Lung (tissue), 12 donors: ENCODE measurements around the gene MYO18B. TPM values are rescaled to one million over a fixed set of nuclear protein-coding genes. Genes with fewer than 3 reads are reported as not detected.

Source experiments
- ATAC-seq: fragments of 200-7000 bp; cut with Tn5 transposase; one replicate; pipeline ENCODE4 v1.9.1; 2020; ENCODE audit warnings: moderate number of reproducible peaks; ENCODE audit not compliant: insufficient read depth, low FRiP score
- DNase-seq, 3 donors: peaks; one replicate each; pipeline ENCODE4 v3.0.0-alpha.2; 2013 to 2017
- H3K27ac ChIP-seq, 2 donors: one replicate each; pipeline ENCODE4 v1.5.1; 2013; ENCODE audit warnings: mild to moderate bottlenecking in 2 of 2, moderate library complexity in 2 of 2, control low read depth in 1 of 2, inconsistent platforms in 1 of 2, low read depth in 1 of 2, low read length in 1 of 2
- H3K27me3 ChIP-seq, 3 donors: one replicate each; pipeline ENCODE4 v1.5.1; 2013; ENCODE audit warnings: low read length in 2 of 3; ENCODE audit not compliant: control insufficient read depth in 3 of 3, insufficient read depth in 3 of 3
- H3K36me3 ChIP-seq, 4 donors: one replicate each; pipeline ENCODE4 v1.5.1; 2013; ENCODE audit warnings: low read length in 4 of 4, mild to moderate bottlenecking in 1 of 4, moderate library complexity in 1 of 4; ENCODE audit not compliant: control insufficient read depth in 4 of 4, insufficient read depth in 4 of 4
- H3K4me1 ChIP-seq, 5 donors: one replicate each; pipeline ENCODE4 v1.5.1; 2013; ENCODE audit warnings: low read length in 5 of 5, mild to moderate bottlenecking in 2 of 5, moderate library complexity in 1 of 5; ENCODE audit not compliant: control insufficient read depth in 5 of 5, insufficient read depth in 5 of 5
- H3K4me3 ChIP-seq: one replicate; pipeline ENCODE4 v1.5.1; 2013; ENCODE audit warnings: mild to moderate bottlenecking, control low read depth, moderate library complexity
- H3K9ac ChIP-seq, 2 donors: one replicate each; pipeline ENCODE4 v1.5.1; 2013; ENCODE audit warnings: low read length in 2 of 2, control low read depth in 1 of 2; ENCODE audit not compliant: insufficient read depth in 1 of 2
- H3K9me3 ChIP-seq, 4 donors: one replicate each; pipeline ENCODE4 v1.5.1; 2013; ENCODE audit warnings: low read length in 3 of 4, mild to moderate bottlenecking in 1 of 4, moderate library complexity in 1 of 4; ENCODE audit not compliant: control insufficient read depth in 4 of 4, insufficient read depth in 3 of 4
- CTCF ChIP-seq: IDR thresholded peaks from 2 replicates; pipeline ENCODE4 v1.5.1; 2012; ENCODE audit warnings: mild to moderate bottlenecking; ENCODE audit errors: control extremely low read depth, extremely low read depth
- WGBS, 2 donors: extraction: QIAGEN DNeasy Blood & Tissue Kit; methylation state at CpG; one replicate each; pipeline ENCODE4 v1.1.7; 2013; 5-methylcytosine and 5-hydroxymethylcytosine counted together
- polyA plus RNA-seq, 2 donors: library from polyadenylated mRNA; stranded (reverse); fragments of 200-250 nt; gene quantifications; one replicate each; pipeline ENCODE4 v1.2.1, GENCODE V29; 2013
- total RNA-seq, 2 donors: library from RNA; depleted of rRNA in 1 of 2; stranded (reverse); fragments of >200 nt in 1 of 2; gene quantifications; one replicate each; pipeline ENCODE4 v1.2.1, GENCODE V29; 2014 to 2021
- donor health status: control.
- donor health status: control.
- donor health status: Bipolar disorder and iron deficiency.
- donor health status: healthy.
- donor health status: DM: yes; HTN: yes; CAD: no.

Gene MYO18B
- total and polyA plus RNA-seq, 4 donors, result 0.02 to 0.71 (median 0.07) TPM

GRCh38 chr22:26065847-26066246 lies 323.9 kb downstream of the MYO18B start:
- Histone ChIP-seq H3K27me3 (peaks cover 3 to 11% (median 5%) of the 10 kb centered on the region in 3 donors), H3K4me1 (no peaks in the 10 kb centered on the region), H3K9me3 (peaks cover 0 to 5% (median 0%) of the 10 kb centered on the region in 4 donors), H3K36me3 (no peaks in the 10 kb centered on the region), H3K9ac (no peak overlapping the region), H3K27ac (no peak overlapping the region), H3K4me3 (no peak overlapping the region)
- 46 to 52% methylated on average over 2 of the region's 2 CpGs for WGBS, 2 donors
- TF ChIP-seq CTCF, result no peak
- no peak for ATAC-seq
- no peak for DNase-seq

DNA sequence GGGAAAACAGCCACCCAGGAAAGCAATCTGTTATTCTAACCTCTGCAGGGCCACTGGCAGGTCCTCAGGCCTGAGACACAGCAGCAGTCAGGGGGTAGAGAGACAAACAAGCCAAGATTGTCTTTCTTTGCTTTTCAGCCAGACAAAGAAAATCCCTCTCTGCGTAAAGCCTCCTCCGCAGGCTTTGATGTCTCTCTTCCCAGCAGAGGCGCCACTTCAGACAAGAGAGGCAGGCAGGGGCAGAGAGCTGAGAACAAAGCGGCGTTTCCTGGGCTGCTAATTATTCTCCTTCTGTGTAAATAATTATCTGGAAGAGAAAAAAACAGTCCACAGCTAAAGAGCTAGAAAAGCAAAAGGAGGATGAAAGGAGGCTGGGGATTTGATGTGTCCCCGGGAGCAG lies 324.5 kb downstream of the MYO18B start:
- 7 to 9% methylated on average over 6 of the region's 6 CpGs for WGBS, 2 donors
- no peak overlapping the region for H3K9ac ChIP-seq
- H3K4me1 ChIP-seq, result no peaks in the 10 kb centered on the region
- peaks cover 0 to 5% (median 0%) of the 10 kb centered on the region in 4 donors for H3K9me3 ChIP-seq
- H3K4me3 ChIP-seq, result no peak overlapping the region
- ATAC-seq, result no peak
- no peaks in the 10 kb centered on the region for H3K36me3 ChIP-seq
- peaks cover under 1 to 11% (median 5%) of the 10 kb centered on the region in 3 donors for H3K27me3 ChIP-seq
- no peak overlapping the region for H3K27ac ChIP-seq
- TF ChIP-seq CTCF, result no peak
- DNase-seq, result peak in 1 of 3 donors; percentile 1

DNA sequence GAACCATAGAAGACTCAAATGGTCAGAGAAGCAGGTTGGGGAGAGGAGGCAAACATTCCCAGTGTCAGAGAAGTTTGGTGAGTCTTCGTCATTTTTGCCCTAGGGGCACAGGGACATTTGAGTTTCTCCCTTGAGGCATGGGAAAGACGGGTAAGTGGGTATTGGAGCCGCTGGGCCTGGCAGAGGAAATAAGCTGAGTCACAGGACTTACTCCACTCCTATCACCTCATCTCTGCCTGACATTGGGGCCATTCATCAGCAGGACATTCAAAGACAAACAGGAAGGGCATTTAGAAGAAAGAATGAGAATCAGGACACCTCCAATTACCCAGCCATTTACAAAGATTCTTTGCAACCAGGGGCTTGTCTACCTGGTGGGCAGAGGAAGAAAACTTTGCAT lies 326.6 kb downstream of the MYO18B start:
- Histone ChIP-seq H3K9me3 (peaks cover 0 to 4% (median 0%) of the 10 kb centered on the region in 4 donors), H3K4me3 (no peak overlapping the region), H3K4me1 (no peaks in the 10 kb centered on the region), H3K27me3 (peaks cover 3 to 11% (median 5%) of the 10 kb centered on the region in 3 donors), H3K27ac (no peak overlapping the region), H3K36me3 (no peaks in the 10 kb centered on the region), H3K9ac (no peak overlapping the region)
- no peak for TF ChIP-seq CTCF
- ATAC-seq, result no peak
- 32 to 34% methylated on average over 3 of the region's 3 CpGs for WGBS, 2 donors
- DNase-seq, result no peak

- Histone ChIP-seq H3K36me3 (no peaks in the 10 kb centered on the region), H3K4me1 (no peaks in the 10 kb centered on the region), H3K4me3 (no peak overlapping the region), H3K27ac (no peak overlapping the region), H3K9ac (no peak overlapping the region), H3K9me3 (peaks cover 0 to 2% (median 0%) of the 10 kb centered on the region in 4 donors), H3K27me3 (peaks cover 5 to 8% (median 7%) of the 10 kb centered on the region in 3 donors)
- DNase-seq (no peak), ATAC-seq (no peak)
- TF ChIP-seq CTCF, result no peak
- WGBS, 2 donors, result 66 to 81% methylated on average over 3 of the region's 3 CpGs
Measured at GRCh38 chr22:26072621-26073020, 330.6 kb downstream of the MYO18B start.
